Breast epithelium (tissue), 3 donors: ENCODE data around the gene ATG10.
"Not testable (repeated sequence)": the region's sequence is repeated elsewhere in the genome, so short reads cannot be mapped to it uniquely, and the experiment has no call there.

Source experiments
- POLR2A ChIP-seq: fragments of 450-650 bp; IDR thresholded peaks from one replicate; pipeline ENCODE4 v1.6.1; 2016; ENCODE audit warnings: antibody characterized with exemption, mild to moderate bottlenecking, moderate library complexity
- TF ChIP-seq, protein P1 (sequence below), 3 donors: fragments of 450-650 bp; IDR thresholded peaks; one replicate each; pipeline ENCODE4 v1.5.1; 2016 to 2017; ENCODE audit warnings: antibody characterized with exemption in 3 of 3, mild to moderate bottlenecking in 3 of 3, moderate library complexity in 3 of 3

DNA sequence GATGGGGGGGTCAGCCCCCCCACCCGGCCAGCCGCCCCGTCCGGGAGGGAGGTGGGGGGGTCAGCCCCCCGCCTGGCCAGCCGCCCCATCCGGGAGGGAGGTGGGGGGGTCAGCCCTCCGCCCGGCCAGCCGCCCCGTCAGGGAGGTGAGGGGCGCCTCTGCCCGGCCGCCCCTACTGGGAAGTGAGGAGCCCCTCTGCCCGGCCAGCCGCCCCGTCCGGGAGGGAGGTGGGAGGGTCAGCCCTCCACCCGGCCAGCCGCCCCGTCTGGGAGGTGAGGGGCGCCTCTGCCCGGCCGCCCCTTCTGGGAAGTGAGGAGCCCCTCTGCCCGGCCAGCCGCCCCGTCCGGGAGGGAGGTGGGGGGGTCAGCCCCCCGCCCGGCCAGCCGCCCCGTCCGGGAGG is 168.0 kb downstream of the ATG10 start:
- TF ChIP-seq, protein P1, sequence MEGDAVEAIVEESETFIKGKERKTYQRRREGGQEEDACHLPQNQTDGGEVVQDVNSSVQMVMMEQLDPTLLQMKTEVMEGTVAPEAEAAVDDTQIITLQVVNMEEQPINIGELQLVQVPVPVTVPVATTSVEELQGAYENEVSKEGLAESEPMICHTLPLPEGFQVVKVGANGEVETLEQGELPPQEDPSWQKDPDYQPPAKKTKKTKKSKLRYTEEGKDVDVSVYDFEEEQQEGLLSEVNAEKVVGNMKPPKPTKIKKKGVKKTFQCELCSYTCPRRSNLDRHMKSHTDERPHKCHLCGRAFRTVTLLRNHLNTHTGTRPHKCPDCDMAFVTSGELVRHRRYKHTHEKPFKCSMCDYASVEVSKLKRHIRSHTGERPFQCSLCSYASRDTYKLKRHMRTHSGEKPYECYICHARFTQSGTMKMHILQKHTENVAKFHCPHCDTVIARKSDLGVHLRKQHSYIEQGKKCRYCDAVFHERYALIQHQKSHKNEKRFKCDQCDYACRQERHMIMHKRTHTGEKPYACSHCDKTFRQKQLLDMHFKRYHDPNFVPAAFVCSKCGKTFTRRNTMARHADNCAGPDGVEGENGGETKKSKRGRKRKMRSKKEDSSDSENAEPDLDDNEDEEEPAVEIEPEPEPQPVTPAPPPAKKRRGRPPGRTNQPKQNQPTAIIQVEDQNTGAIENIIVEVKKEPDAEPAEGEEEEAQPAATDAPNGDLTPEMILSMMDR (IDR thresholded peaks at IDR 0.05) = not testable (repeated sequence)
- TF ChIP-seq POLR2A = not testable (repeated sequence)
